WTC11 (cell line): ENCODE measurements around the gene LDB3.

Source experiments
- ELF4 ChIP-seq: sonication (generic); formaldehyde crosslinking; IDR thresholded peaks from 2 replicates; pipeline ENCODE4 v1.8.1; 2022; ENCODE audit warnings: low read depth, mild to moderate bottlenecking, moderate library complexity, missing genetic modification reagents
- FOXP1 ChIP-seq: sonication (generic); formaldehyde crosslinking; IDR thresholded peaks from 2 replicates; pipeline ENCODE4 v1.8.0; 2022; ENCODE audit warnings: missing genetic modification reagents, mild to moderate bottlenecking, moderate library complexity, borderline replicate concordance
- USF1 ChIP-seq: sonication (generic); formaldehyde crosslinking; IDR thresholded peaks from 2 replicates; pipeline ENCODE4 v1.8.0; 2022; ENCODE audit warnings: mild to moderate bottlenecking, missing genetic modification reagents
- TF ChIP-seq, protein P1 (sequence below): fragments of 200-600 bp; IDR thresholded peaks from 2 replicates; pipeline ENCODE4 v1.8.0; 2022; ENCODE audit warnings: antibody characterized with exemption
- TF ChIP-seq, protein P2 (sequence below): fragments of 250-450 bp; sonication (Bioruptor Pico); conservative IDR thresholded peaks from 2 replicates; pipeline ENCODE4 v1.9.0; 2021; ENCODE audit warnings: mild to moderate bottlenecking
- TF ChIP-seq, protein P3 (sequence below): sonication (generic); formaldehyde crosslinking; IDR thresholded peaks from 2 replicates; pipeline ENCODE4 v1.8.1; 2022; ENCODE audit warnings: mild to moderate bottlenecking, moderate library complexity, missing genetic modification reagents
- TF ChIP-seq, protein P4 (sequence below): sonication (generic); formaldehyde crosslinking; IDR thresholded peaks from 2 replicates; pipeline ENCODE4 v1.8.0; 2022; ENCODE audit warnings: mild to moderate bottlenecking, missing genetic modification reagents

GRCh38 chr10:86692023-86692514, 23.8 kb downstream of the LDB3 start:
- TF ChIP-seq, protein P1, sequence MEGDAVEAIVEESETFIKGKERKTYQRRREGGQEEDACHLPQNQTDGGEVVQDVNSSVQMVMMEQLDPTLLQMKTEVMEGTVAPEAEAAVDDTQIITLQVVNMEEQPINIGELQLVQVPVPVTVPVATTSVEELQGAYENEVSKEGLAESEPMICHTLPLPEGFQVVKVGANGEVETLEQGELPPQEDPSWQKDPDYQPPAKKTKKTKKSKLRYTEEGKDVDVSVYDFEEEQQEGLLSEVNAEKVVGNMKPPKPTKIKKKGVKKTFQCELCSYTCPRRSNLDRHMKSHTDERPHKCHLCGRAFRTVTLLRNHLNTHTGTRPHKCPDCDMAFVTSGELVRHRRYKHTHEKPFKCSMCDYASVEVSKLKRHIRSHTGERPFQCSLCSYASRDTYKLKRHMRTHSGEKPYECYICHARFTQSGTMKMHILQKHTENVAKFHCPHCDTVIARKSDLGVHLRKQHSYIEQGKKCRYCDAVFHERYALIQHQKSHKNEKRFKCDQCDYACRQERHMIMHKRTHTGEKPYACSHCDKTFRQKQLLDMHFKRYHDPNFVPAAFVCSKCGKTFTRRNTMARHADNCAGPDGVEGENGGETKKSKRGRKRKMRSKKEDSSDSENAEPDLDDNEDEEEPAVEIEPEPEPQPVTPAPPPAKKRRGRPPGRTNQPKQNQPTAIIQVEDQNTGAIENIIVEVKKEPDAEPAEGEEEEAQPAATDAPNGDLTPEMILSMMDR, result no peak
- TF ChIP-seq, protein P2, sequence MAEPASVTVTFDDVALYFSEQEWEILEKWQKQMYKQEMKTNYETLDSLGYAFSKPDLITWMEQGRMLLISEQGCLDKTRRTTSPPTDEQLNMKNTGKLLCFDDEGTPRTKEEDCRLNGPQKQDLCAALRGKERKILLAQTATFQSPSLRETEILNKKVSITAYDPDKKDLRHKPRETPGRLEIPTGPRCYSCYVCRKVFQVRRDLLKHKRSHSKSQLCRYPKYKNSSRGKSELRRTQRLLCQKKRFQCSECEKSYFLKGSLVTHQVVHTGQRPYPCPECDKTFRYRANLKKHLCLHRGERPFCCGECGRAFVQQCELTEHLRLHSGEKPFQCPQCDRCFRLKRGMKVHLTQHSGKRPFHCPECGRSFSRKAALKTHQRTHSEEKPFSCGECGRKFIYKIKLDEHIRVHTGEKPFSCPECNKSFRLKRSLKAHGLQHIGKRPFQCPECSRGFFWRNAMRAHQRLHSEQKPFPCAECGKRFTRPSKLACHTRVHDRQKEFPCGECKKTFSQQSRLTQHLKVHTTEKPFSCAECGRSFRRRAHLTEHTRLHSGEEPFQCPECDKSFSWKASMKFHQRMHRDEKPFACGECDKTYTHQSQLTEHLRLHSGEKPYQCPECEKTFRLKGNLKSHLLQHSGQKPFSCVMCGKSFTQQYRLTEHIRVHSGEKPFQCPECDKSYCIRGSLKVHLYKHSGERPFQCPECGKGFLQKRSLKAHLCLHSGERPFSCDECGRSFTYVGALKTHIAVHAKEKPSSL, result no peak
- TF ChIP-seq USF1 (CRISPR knock-in tag) (no peak), ELF4 (CRISPR knock-in tag) (no peak), FOXP1 (CRISPR knock-in tag) (no peak)
- TF ChIP-seq, protein P3, sequence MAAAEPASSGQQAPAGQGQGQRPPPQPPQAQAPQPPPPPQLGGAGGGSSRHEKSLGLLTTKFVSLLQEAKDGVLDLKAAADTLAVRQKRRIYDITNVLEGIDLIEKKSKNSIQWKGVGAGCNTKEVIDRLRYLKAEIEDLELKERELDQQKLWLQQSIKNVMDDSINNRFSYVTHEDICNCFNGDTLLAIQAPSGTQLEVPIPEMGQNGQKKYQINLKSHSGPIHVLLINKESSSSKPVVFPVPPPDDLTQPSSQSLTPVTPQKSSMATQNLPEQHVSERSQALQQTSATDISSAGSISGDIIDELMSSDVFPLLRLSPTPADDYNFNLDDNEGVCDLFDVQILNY, result no peak
- TF ChIP-seq, protein P4, sequence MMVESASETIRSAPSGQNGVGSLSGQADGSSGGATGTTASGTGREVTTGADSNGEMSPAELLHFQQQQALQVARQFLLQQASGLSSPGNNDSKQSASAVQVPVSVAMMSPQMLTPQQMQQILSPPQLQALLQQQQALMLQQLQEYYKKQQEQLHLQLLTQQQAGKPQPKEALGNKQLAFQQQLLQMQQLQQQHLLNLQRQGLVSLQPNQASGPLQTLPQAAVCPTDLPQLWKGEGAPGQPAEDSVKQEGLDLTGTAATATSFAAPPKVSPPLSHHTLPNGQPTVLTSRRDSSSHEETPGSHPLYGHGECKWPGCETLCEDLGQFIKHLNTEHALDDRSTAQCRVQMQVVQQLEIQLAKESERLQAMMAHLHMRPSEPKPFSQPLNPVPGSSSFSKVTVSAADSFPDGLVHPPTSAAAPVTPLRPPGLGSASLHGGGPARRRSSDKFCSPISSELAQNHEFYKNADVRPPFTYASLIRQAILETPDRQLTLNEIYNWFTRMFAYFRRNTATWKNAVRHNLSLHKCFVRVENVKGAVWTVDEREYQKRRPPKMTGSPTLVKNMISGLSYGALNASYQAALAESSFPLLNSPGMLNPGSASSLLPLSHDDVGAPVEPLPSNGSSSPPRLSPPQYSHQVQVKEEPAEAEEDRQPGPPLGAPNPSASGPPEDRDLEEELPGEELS (CRISPR knock-in tag), result no peak
